ENCODE results near the gene PAPPA. TPM values are rescaled to one million over a fixed set of nuclear protein-coding genes. Genes with fewer than 3 reads are reported as not detected.

PAPPA gene
- polyA plus RNA-seq, 1 donor from 2014 or later, result 0.41 TPM

- no peak overlapping the region for H3K4me3 ChIP-seq (ENCODE audit: low read length)
- H3K27me3 ChIP-seq (ENCODE audit: insufficient read depth, low read depth, low read length), result no peaks in the 10 kb centered on the region
- no peaks in the 10 kb centered on the region for H3K9me2 ChIP-seq (ENCODE audit: insufficient read depth, low read length)
- no peaks in the 10 kb centered on the region for H4K20me1 ChIP-seq (ENCODE audit: insufficient read depth)
- no peaks in the 10 kb centered on the region for H3K36me3 ChIP-seq (ENCODE audit: insufficient read depth, low read length)
- H3K9ac ChIP-seq (ENCODE audit: low read length), result no peak overlapping the region
- no peaks in the 10 kb centered on the region for H3K79me2 ChIP-seq (replicated peaks; ENCODE audit: insufficient read depth, low read length)
- TF ChIP-seq SMC3 (conservative IDR thresholded peaks at IDR 0.05; ENCODE audit: poor library complexity) (no peak), CTCF (IDR thresholded peaks at IDR 0.05; ENCODE audit: poor library complexity, severe bottlenecking) (no peak), MXI1 (conservative IDR thresholded peaks at IDR 0.05; ENCODE audit: poor library complexity, severe bottlenecking) (no peak), POLR2AphosphoS5 (IDR thresholded peaks at IDR 0.05) (no peak), REST (IDR thresholded peaks at IDR 0.05; ENCODE audit: borderline replicate concordance) (no peak), TAF1 (IDR thresholded peaks at IDR 0.05; ENCODE audit: low read depth) (no peak), EP300 (conservative IDR thresholded peaks at IDR 0.05; ENCODE audit: poor library complexity, severe bottlenecking) (no peak), RAD21 (conservative IDR thresholded peaks at IDR 0.05) (no peak), EZH2 (IDR thresholded peaks at IDR 0.05; ENCODE audit: borderline replicate concordance, insufficient read depth, low read length, poor library complexity, severe bottlenecking) (no peak)
- no peaks in the 10 kb centered on the region for H3K9me3 ChIP-seq (ENCODE audit: low read length)
- no peak overlapping the region for H3K27ac ChIP-seq (ENCODE audit: low read length)
- no peak overlapping the region for H2AFZ ChIP-seq (ENCODE audit: low read depth, low read length)
- H3F3A ChIP-seq (ENCODE audit: insufficient read depth, low read length, poor library complexity, severe bottlenecking), result no peaks in the 10 kb centered on the region
- no peak overlapping the region for H3K4me2 ChIP-seq (ENCODE audit: low read length)
Observed at GRCh38 chr9:116223926-116224325, 70.3 kb downstream of the PAPPA start.

- Histone ChIP-seq H3K79me2 (replicated peaks; ENCODE audit: insufficient read depth, low read length) (no peaks in the 10 kb centered on the region), H3K36me3 (ENCODE audit: insufficient read depth, low read length) (no peaks in the 10 kb centered on the region), H3K9me3 (ENCODE audit: low read length) (no peaks in the 10 kb centered on the region), H3K27me3 (ENCODE audit: insufficient read depth, low read depth, low read length) (no peaks in the 10 kb centered on the region), H3K4me2 (ENCODE audit: low read length) (no peak overlapping the region), H2AFZ (ENCODE audit: low read depth, low read length) (no peak overlapping the region), H3F3A (ENCODE audit: insufficient read depth, low read length, poor library complexity, severe bottlenecking) (no peaks in the 10 kb centered on the region), H4K20me1 (ENCODE audit: insufficient read depth) (no peaks in the 10 kb centered on the region), H3K9ac (ENCODE audit: low read length) (no peak overlapping the region), H3K9me2 (ENCODE audit: insufficient read depth, low read length) (no peaks in the 10 kb centered on the region), H3K27ac (ENCODE audit: low read length) (no peak overlapping the region), H3K4me3 (ENCODE audit: low read length) (no peak overlapping the region)
- TF ChIP-seq TAF1 (IDR thresholded peaks at IDR 0.05; ENCODE audit: low read depth), result no peak
- no peak for TF ChIP-seq POLR2AphosphoS5 (IDR thresholded peaks at IDR 0.05)
Observed at GRCh38 chr9:116230051-116230632, 76.6 kb downstream of the PAPPA start.
